HG02938 (cell line): Measurements from ENCODE around the gene HSPB8.

Experiments
- ATAC-seq: cut with Tn5 transposase; IDR thresholded peaks from one replicate; pipeline ENCODE4 v1.9.1; 2021; ENCODE audit warnings: mild to moderate bottlenecking, moderate library complexity; ENCODE audit not compliant: unreplicated experiment

HSPB8 gene, protein sequence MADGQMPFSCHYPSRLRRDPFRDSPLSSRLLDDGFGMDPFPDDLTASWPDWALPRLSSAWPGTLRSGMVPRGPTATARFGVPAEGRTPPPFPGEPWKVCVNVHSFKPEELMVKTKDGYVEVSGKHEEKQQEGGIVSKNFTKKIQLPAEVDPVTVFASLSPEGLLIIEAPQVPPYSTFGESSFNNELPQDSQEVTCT

DNA sequence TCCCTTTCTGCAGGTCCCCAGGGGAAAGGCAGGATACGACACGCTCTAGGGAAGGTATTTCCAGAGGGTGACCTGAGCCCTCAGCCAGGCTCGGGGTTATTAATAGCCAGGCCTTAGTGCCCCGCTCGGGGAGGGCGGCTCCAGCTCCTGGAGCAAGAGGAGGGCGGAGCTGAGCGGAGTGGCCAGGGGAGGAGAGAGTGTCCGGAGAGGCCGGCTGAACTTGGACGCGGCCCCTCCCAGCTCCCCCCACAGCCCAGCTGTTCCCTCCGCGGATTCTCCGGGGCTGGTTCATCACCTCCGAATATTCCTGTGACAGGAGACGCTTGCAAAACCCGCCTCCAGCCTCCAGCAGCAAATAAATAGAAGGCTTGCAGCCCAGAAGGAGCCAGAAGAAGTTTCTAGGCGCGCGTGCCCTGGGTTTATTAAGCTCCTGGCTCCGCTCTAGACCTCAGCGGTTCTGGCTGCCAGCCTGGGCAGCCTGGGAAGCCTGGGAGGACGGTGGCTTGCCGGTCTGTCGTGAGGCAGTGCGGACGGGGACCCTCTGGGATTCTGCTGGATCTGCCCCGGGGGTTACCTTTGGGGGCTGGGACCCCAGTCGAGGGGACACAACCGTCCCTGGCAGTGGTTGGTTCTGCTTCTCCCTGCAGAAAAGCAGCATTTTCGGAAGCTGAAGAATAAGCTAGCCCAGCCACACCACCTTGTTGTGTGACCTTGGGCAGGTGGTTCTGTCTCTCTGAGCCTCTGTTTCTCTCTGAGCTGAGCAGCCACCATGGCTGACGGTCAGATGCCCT is at the start of gene HSPB8:
HSPB8 (plus strand) TSS at position 388 of the 791 bp plus-strand sequence; CDS start at position 770, 382 bp downstream.
- ATAC-seq, result no peak

DNA sequence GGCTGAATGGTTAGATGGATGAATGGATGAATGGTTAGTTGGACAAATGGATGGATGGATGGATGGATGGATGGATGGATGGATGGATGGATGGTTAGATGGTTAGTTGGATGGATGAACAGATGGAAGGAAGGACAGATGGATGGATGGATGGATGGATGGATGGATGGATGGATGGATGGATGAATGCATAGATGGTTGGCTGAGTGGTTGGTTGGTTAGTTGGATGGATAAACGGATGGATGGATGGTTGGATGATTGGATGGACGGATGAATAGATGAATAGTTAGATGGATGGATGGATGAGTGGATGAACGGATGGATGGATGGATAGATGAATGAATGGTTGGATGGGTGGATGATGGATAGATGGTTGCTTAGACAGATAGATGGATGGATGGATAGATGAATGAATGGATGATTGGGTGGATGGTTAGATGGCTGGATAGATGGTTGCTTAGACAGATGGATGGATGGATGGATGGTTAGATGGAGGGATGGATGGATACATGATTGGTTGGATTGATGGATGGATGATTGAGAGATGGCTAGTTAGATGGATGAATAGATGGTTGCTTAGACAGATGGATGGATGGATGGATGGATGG is 48.8 kb upstream of the HSPB8 start:
- ATAC-seq, result no peak

DNA sequence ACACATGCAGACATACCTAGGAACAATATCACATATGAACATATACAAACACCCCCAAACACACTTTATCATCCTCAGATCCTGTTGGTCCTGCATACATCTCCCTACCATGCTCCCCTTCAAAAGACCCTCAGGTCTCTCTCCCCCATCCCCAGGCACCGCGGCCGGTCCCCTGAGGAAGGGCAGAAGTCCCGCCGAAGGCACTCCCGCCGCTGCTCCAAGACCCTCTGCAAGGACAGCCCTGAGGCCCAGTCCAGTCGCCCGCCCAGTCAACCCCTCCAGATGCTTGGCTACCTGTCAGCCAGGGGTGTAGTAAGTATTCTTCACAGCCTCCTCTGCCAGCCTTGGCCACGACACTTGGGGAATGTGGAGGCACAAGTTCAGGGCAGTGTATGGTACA is 48.2 kb upstream of the HSPB8 start:
- no peak for ATAC-seq

DNA sequence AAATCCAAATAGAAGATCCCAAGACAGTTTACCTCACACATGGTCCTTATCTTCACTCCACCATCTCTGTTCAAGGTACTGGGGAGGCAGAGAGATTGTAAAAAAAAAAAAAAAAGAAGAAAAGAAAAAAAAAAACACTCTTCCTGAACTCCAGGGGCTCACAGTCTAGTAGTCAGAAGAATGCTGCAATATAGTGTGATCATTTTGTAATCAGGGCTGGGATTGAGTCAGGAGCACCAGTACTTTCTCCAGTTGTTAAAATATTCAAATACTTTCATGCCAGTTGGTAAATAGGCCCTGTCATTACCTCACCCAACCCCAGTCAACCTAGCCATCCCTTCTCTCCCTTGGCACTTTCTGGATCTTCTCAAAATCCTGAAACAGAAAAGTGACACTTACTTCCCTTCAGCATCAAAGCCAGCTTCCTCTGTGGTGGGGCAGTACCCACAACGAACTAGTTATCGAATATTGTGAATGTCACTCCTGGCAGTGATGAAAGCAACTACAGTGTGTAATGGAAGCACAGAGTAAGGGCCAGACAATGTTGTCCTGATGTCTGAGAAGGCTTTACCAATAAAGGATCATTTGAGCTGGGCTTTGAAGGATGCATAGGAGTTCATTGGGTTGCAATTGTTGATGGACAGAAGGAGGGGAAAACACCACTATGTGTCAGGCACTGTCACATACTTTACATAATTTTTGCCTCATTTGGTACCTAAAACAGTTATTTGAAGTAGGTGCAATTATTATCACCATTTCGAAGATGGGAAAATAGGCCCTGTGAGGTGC is 44.3 kb upstream of the HSPB8 start:
- ATAC-seq, result no peak

DNA sequence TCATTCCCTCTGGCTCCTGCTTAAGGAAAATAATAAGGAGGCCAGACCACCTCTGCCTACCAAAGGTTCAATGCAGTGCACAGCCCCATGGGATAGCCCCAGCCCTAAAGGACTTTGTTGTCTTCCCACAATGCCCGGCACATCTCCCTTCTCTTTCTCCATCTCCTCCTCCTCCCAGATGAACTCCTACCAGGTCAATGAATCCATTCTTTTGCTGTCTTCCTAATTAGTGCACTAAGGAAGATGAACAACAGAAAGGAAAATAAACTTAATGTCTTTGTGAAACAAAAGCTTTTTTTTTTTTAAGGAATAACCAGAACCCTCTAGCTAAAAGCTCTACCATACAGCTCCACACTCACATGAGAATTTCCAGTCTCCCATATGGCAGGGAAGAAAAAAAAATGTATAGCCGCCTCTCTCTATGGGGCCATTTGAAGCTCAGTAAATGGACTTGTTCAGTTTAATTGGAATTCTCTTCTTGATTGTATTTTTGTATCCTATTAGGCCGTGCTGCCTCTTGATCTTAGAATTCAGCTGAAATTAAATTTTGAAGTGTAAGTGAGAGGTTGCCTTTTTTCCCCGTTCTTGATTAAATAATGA is 41.8 kb upstream of the HSPB8 start:
- no peak for ATAC-seq

DNA sequence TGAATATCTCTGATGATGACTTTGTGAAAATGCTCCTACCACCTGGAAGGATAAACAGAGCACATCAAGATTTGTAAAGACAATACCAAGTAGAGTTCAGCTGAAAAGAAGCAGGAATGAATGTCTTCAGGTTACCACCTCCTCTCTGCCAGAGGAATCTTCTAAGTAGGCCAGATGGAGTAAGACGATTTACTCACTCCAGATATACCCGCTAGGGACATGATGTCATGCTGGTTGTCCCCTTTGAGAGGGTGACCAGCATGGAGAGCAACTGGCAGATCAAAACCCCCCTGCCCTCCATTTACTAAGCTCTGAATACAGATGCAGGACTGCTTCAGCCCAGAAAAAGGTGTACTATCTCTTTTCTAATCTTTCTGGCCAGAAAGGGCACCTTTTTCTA is 39.3 kb upstream of the HSPB8 start:
- ATAC-seq, result no peak

DNA sequence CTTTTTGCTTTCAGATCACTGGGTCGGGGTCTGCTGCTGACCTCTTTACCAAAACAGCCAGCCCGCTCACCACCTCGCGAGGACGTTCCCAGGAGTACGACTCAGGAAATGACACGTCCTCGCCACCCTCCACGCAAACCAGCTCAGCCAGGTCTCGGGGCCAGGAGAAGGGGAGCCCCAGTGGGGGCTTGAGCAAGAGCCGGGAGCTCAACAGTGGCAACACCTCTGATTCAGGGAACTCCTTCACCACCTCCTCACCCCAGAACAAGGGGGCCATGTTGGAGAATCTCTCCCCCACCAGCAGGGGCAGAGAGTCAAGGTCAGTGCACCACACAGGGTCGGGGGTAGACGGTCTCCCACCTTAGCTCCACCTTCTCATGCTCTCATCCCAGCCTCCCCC is 33.4 kb upstream of the HSPB8 start:
- ATAC-seq, result no peak

DNA sequence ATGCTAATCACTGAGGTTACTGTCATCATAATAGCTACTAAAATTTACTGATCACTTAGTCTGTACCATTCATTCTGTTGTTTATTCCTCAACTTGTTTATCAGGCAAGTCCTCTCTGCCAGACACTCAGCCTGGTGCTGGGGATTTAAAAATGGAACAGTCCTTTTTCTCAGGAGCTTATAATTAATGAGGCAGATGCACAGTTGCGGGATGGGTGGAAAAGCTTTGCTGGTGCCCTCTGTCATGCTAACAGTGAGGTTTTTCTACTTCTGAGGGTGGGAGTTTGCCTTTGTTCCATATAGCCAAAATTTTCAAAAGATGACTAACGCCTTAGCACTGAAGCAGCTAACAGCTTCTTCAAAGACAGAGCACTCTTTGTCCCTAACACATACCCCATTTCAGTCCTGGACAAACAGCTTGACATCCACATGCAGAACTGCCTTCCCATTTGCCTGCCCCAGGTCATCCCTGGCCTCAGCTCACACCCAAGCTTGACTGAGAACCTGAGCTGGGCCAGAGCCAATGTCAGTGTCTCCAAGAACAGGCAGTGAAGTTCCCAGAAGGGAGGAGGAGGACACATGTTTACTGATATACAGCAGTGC is 30.8 kb upstream of the HSPB8 start:
- ATAC-seq, result no peak

DNA sequence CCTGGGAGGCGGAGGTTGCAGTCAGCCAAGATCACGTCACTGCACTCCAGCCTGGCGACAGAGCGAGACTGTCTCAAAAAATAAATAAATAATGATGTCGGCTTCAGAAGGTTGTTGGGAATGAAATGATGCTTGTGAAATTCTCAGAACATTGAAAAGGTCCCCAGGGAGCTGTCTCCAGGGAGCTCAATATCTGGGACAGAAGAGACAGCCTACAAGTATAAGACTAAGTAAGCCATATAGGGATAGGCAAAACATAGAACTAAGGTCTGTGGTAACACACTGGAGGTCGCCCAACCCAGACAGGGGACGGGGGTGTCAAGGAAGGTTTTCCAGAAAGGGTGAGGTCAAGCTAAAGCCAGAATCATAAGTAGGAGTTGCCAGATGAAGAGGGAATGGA is 29.5 kb upstream of the HSPB8 start:
- ATAC-seq, result no peak

DNA sequence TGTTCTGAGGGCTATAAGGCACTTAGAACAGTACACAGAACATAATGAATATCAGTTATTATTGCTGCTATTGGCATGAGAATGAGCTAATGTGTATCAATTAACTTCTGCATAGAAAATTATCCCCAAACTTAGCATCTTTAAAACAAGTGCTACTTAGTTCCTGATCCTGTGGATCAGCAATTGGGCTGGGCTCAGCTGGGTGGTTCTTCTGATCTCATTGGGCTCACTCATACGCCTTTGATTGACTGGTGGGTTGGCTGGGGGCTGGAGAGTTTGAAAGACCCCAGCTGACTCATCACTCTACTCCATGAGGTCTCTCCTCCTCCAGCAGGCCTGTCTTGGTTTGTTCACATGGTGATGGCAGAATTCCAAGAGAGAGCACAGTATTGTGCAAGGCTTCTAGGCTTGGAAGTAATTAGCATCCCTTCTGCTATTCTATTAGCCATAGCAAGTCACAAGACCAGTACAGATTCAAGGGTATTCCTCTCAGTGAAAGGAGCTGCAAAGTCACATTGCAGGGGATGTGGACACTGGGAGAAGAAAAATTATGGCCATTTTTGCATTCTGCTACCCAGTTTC is 27.2 kb upstream of the HSPB8 start:
- no peak for ATAC-seq

DNA sequence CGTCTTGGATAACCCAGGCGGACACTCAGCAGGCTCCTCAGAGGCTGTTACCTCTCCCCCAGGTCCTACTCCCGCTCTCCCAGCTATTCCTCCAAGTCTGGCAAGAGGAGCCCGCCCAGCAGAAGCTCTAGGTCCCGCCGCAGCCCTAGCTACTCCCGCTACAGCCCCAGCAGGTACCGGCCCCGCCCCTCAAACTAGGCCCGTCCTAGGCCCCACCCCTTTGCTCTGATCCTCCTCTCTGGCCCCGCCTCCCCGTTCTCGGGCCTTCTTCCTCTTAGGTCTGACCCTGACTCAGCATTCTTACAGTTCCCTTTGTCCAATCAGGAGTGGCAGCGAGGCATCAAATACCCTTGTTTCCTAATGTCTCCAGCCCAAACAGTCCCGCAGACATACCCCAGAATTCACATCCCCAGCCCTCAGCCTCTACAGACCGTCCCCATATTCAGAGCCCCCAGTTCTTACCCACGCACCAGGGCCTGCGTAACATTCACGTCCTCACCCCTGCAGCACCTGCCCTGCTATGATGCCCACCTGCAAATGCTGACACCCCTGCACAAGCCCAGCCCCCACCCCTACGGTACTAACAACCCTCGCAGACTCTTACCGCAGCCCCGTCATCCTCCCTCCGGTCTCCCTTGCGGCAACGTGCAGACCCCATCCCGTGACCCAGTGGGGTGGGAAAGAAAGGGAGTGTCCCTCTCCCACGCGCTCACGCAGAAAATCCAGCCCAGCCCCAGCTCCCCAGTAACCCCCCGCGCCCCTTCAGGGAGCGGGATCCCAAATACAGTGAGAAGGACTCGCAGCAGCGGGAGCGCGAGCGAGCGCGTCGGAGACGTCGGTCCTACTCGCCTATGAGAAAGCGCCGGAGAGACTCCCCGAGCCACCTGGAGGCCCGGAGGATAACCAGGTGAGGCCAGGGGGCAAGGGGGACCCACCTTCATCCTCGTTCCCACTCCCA is 25.0 kb upstream of the HSPB8 start:
- ATAC-seq, result no peak

DNA sequence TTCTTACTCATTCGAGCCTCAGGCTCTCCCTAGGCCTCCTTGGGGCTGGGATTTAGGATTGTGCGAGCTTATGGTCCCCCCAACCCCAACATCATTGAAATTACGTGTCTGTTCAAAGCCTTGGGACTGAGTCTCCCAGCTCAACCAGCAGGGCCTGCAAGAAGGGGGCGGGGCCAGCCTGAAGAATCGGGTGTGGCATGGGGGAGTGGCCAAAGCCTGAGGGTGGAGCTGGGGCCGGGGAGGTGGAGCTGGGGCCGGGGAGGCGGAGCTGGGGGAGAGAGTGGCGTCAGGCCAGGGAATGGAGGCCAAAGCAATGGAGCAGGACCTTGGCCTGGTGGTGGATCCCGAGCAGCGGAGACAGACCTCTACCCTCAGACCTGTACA is 24.3 kb upstream of the HSPB8 start:
- ATAC-seq, result no peak

DNA sequence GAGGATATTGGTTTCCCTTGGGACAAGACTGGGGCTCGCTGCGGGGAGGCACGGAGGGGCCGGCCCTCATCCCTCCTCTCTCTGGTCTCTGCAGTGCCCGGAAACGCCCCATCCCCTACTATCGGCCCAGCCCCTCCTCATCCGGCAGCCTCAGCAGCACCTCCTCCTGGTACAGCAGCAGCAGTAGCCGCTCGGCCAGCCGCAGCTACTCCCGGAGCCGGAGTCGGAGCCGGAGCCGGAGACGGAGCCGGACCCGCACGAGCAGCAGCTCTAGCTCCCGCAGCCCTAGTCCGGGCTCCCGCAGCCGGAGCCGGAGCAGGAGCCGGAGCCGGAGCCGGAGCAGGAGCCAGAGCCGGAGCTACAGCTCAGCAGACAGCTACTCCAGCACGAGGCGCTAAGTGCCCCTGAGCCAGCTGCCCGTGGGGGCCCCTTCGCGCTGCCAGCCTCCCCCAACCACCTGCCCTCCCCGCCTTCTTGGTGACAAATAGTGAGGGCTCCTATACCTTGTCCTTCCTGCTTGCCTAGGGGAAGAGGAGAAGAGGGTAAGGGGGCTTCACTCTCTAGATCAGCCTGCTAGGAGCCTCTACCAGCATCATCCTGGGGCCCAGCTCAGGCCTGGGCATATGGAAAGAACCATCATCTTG is 22.2 kb upstream of the HSPB8 start:
- no peak for ATAC-seq

DNA sequence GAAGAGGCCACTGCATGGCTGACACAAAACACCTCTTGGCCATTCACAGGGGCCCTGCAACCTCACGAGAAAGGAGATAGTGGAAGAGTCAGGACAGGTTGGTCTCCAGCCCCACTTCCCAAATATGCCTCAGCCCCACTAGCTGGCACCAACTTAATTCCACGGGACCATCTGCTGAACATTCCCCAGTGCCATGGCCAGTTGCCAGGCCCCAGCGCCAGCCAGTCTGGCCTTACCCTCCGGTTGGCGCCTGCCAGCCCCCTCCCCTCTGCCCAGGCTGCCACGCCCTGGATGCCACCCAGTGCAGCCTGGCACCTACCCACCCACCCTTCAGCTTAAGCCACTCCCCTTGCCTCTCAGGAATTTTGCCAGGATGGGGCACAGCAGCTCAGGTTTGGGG is 21.2 kb upstream of the HSPB8 start:
- ATAC-seq, result no peak

DNA sequence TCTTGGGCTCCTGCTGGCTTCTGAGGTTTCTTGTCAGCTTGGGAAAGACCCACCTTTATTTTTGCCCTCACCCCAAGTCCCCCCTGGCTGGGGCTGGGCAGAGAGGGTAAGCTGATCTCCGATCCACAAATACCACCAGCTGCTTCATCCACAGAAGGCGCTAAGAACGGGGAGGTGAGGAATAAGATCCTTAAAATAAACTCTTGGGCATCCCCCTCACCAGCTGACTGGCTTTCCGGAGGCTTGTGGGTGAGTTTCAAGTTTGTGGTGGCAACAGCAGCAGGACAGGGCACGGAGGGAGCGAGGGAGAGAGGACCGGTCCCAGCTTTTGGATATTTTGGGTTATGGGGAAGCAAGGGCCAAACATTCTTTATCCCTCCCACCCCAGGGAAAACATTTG is 20.8 kb upstream of the HSPB8 start:
- no peak for ATAC-seq

DNA sequence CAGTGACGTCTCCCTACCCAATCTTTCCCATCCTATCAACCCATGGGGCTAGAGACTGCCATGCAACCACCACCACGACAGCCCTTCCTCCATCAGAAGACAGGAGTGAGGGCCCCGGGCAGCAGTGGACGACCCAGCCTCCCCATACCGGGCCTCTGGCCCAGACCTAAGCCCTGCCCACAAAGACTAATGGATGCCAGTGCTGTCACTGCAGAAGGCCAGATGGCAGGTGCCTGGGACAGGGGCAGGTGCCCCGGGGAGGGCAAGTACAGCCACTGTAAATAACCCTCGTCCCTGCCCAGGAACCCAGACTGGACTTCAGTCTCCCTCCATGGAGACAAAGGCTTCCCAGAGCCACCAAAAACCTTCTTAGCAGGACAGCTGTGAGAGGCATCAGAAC is 20.3 kb upstream of the HSPB8 start:
- no peak for ATAC-seq

DNA sequence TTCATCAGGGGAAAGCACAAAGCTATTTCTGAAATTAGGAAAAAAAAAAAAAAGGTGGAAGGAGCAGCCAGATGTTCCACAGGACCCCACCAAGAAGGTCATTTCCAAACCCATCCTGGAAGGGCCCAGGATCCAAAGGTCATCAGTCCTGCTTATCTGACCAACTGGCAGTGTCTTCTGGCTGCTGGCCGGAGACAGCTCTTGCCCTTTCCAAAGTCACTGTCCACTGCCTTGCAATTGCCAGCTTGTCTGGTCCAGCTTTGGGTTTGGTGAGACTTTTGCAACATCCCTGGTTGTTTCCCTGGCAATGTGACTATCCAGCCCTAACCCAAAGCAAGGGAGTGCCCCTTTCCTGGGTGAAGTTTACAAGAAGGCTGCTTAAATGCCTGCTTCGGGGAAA is 18.9 kb upstream of the HSPB8 start:
- no peak for ATAC-seq

DNA sequence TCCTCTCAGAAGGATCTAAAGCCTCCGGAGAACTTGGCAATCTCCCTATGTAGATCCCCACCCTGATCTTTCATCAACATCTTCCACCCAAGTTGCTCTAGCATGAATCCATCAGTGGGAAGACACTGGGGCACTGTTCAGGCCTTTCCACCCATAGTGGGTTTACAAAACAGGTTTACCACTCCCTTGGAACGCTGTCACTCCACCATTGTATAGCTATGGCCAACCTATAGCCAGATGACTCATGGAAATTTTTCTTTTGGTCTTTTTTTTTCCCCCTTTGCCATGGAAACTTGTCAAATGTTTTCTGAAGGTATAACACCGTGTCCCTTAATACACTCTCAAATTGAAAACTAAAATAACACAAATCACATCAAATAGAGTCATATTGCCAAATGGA is 10.8 kb upstream of the HSPB8 start:
- no peak for ATAC-seq

DNA sequence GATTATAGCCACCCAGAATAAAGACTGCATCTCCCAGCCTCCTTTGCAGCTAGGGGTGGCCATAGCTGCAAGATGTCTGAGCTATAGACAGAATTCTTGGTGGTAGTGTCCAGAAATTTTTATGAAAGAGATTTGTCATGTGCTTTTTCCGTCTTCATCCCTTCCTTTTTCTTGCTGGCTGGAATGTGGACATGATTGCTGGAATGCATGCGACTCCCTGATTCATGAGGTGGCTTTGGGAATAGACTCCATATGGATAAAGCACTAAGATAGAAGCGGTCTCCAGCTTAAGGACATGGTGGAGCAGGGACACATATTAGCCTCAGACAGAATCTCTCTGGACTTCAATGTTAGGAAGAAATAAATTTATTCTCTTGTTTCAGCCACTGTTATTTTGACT is 10.0 kb upstream of the HSPB8 start:
- no peak for ATAC-seq
